HG03354 (cell line): ENCODE data around the gene CNTNAP2.

ENCODE experiments used
- ATAC-seq: cut with Tn5 transposase; IDR thresholded peaks from one replicate; pipeline ENCODE4 v1.9.1; 2021; ENCODE audit warnings: mild to moderate bottlenecking; ENCODE audit not compliant: unreplicated experiment, poor library complexity, severe bottlenecking

The CNTNAP2 gene

DNA sequence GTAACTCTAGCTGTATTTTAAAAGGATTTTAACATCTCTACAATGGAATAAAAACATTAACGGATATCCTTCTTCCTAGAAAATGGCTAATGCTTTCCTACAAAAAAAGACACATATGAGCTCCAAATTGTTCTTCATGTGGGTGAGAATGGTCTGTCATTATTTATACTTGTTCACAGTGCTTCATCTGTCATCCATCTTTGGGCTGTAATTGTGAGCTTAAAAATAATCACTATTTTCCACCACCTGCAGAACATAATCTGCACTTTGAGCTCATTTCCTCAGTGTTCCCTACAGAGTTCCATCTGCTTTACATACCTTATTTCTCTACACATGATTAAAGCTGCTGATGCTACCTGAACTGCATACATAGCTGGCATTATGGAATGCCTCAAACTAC is 1494.8 kb downstream of the CNTNAP2 start:
- ATAC-seq = no peak

- no peak for ATAC-seq
Observed at GRCh38 chr7:147635288-147635687, 1518.7 kb downstream of the CNTNAP2 start.

- no peak for ATAC-seq
Observed at GRCh38 chr7:147636553-147636952, 1520.0 kb downstream of the CNTNAP2 start.

DNA sequence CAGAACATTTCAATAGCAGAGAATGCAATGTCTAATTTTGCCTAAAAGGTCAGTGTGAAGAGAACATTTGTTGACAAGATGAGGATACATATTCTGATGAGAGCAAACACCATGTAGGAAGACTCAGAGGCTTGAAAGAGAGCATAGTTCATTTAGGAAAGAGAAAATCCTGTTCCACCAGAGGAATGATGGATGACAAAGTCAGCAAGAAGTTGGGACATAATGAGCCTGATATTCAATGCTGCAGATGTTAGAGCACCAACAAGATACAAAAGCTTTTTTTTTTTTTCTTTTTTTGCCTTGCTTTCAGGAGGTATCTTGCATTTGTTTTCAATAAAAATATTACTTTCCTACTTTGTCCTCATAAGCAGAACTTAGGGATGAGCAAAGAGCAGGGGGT is 1522.0 kb downstream of the CNTNAP2 start:
- ATAC-seq = no peak

DNA sequence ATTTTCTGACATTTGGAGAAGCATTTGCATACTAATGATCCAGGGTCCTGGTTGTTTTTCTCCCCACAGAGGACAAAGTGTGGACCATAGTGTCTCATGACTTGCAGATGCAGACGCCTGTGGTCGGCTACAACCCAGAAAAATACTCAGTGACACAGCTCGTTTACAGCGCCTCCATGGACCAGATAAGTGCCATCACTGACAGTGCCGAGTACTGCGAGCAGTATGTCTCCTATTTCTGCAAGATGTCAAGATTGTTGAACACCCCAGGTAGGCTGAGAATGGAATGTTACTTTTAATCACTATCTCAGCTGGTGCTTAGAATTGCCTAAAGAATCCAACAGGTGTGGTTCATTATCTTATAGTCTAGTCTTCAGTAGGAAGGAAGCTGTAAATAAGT is 1522.4 kb downstream of the CNTNAP2 start:
- ATAC-seq = no peak

GRCh38 chr7:147639751-147640150 is 1523.2 kb downstream of the CNTNAP2 start:
- ATAC-seq = no peak

GRCh38 chr7:147640821-147641220 is 1524.2 kb downstream of the CNTNAP2 start:
- no peak for ATAC-seq

- no peak for ATAC-seq
Observed at GRCh38 chr7:147646568-147646967, 1530.0 kb downstream of the CNTNAP2 start.

- no peak for ATAC-seq
Observed at GRCh38 chr7:147650991-147651390, 1534.4 kb downstream of the CNTNAP2 start.

DNA sequence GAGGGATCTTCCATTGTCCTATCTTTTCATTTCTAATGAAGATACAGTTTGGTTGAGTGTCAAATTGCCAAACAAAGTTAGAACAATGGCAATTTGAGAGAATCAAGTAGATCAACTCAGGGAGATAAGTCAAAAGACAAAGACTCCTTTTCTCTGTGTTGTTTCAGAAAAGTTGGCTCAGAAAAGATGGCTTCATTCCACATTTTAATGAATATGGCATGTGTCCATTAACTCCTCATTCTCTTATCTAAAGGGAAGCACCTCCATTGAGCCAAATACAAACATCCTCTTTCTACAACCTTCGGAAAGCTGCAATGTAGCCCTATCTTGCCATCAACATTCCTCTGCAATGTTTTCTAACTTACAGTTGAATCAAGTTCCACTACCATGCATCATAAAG is 1535.0 kb downstream of the CNTNAP2 start:
- no peak for ATAC-seq

GRCh38 chr7:147653456-147653855 is 1536.9 kb downstream of the CNTNAP2 start:
- no peak for ATAC-seq

- ATAC-seq = no peak
Observed at GRCh38 chr7:147658392-147658967, 1541.9 kb downstream of the CNTNAP2 start.

DNA sequence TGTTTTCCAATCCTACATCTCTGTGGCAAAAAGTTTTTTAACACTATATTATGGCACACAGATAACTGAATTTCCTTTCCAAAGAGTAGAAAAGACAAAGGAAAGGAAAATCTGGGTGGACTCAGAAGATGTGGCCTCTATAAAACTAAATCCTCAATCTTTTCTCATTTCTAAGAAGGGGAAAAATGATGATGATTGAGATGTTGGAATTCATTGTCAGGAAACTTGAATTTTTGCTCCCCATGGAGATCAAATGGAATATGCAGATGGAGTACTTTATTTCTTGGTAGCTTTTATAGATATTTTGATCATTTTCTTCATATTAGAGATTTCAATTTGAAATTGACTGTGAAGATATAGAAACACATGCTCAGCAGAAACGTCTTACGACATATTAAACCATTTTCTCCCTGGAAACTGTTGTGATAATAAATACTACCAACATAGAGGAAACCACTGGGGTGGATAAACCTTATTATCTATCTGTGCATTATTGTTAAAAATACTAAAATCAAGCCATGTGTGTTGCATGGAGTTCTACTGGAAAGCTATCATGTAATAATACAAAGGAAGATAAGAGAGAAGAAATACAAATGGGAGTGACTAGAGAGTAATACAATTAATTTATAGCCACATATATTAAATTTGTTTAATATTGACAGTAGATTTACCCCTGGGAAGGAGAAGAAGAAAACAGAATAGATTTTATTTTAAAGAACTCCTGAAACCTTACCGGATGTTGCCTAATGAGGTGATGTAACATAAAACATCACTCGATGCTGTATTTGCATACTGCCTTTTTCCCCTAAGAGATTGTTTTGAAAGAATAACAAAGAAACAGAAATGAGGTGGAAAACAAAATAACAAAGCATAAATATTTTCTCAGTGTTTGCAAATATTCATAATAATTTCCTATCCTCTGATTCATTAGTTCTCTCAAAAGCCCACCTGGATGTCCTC is 1542.7 kb downstream of the CNTNAP2 start:
- no peak for ATAC-seq

GRCh38 chr7:147664541-147664940 is 1547.9 kb downstream of the CNTNAP2 start:
- ATAC-seq = no peak

DNA sequence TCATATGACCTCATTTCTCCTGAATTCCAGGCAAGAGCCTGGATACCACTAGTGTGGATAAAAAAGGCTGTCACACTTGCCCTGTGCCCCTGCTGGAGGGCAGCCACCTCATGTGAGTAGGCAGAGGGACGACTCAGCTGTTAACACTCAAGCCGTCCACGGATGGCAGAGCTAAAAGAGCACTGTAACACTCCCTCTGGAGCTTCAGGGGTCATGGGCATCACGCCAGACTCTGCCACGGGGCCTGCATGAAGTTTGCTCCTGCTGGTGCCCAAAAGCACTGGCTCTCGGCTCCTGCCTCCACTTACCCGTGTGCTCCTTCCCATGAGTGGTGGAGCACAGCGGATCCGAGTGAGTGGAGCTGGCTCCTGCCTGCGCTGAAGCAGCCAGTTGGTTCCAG is 1554.2 kb downstream of the CNTNAP2 start:
- no peak for ATAC-seq

DNA sequence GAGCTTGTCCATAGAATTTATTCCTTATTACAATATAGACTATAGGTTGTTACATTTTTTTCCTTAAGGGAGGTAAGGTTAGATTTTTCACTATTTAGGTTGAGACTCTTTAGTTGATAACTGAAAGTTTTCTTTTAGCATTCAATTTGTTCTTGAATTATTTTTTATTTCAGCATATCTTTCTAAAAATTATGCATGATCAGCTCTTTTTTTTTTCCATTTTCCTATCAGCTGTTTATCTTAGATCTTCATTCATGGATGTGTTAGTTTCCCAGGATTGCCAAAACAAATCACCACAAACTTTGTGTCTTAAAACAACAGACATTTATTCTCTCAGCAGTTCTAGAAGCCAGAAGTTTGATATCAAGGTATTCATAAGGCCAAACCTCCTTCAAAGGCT is 1558.1 kb downstream of the CNTNAP2 start:
- ATAC-seq = no peak

GRCh38 chr7:147678943-147679342 is 1562.3 kb downstream of the CNTNAP2 start:
- ATAC-seq = no peak

DNA sequence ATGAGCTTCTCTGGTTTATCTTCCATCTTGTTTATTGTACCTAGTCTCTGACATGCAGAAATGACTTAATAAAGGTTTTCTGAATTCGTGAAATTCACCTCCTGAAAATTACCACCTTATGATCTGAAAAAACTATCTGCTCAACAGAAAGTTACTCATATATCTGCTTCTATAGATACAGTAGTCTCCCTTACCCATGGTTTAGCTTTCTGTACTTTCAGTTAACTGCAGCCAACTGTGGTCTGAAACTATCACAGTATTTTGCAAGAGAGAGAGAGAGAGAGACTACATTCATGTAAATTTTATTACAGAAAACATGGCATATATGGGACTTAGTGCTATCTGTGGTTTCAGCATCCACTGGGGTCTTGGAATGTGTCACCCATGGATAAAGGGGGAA is 1564.9 kb downstream of the CNTNAP2 start:
- ATAC-seq = no peak

GRCh38 chr7:147700702-147701101 is 1584.1 kb downstream of the CNTNAP2 start:
- no peak for ATAC-seq

DNA sequence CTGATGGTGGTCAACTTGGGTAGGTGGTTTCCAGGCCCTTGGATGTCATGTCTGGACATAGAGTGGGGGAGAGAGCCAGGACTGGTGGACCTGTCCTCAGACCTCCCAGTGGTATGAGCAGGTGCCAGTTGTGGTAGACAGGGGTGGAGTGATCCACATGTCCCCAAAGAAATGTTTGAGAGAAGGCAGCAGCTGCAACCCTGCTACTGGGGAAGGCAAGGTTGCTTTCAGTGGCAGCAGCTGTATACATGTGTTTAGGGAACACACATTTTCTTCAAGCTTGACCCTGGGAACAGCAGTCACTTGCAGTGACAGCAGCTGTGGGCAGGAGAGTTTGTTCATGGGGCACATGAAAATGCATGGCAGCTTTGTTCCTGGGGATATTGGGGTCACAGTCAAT is 1591.3 kb downstream of the CNTNAP2 start:
- ATAC-seq = no peak

DNA sequence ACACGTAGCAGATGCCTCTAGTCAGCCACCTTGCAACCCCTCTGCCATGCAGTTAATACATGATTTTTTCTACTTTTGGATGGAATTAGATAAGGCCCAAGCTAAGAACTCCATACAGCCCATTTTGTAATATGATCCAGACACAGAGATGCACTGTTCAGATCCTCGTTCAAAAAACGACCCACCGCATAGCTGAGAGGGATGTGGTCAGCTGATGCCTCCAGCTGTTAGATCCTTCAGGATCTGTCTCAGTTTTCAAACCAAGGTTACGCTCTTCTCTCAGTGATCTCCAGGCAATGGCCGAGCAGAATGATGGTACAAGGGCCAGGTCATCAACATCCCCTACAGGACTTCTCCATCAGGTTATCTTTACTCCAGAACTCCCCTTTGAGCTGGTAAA is 1592.3 kb downstream of the CNTNAP2 start:
- ATAC-seq = no peak
